NCI-H2081 (cell line): ENCODE measurements around the gene YKT6.
"Not testable (repeated sequence)": the region's sequence is repeated elsewhere in the genome, so short reads cannot be mapped to it uniquely, and the experiment has no call there.

Experiments used
- DNase-seq, 2 experiments: peaks; one replicate each; lab custom pipeline; 2025; lab: John Stamatoyannopoulos, UW

YKT6 gene

DNA sequence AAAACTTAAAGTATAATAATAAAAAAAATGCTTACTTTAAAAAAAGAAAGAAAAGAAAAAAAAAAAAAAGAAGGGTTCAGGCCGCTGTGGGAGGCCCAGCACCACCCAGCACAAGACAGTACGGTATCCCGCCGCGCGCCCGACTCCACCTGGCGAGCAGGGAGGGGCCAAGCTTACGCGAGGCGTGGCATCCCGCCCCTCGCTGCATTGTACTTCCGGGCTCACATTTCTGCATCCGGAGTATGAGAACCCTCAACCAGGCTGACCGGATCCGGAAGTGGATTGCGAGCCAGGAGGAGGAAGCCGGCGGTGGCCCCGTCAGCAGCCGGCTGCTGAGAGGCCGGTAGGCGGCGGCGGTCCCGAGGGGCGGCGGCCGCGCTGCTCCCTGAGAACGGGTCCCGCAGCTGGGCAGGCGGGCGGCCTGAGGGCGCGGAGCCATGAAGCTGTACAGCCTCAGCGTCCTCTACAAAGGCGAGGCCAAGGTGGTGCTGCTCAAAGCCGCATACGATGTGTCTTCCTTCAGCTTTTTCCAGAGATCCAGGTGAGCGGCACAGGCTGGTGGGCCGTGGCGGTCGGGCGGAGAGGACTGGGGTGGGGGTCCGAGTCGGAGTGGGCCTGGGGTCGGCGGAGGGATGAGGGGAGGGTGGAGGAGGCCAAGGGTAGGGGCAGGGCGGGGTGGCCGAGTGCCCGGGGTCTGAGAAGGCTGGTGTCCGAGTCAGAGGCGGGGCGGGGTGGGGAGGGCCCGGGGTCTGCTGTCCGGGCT, at the start of gene YKT6:
YKT6 (plus strand) TSS at position 280 of the 763 bp plus-strand sequence; CDS start at position 438, 158 bp downstream.
- DNase-seq, result peak; percentile 99

- DNase-seq, result no peak
These were observed 48.8 kb upstream of the YKT6 start for GRCh38 chr7:44151956-44152355.

GRCh38 chr7:44152971-44153947, 47.5 kb upstream of the YKT6 start:
- no peak for DNase-seq

DNA sequence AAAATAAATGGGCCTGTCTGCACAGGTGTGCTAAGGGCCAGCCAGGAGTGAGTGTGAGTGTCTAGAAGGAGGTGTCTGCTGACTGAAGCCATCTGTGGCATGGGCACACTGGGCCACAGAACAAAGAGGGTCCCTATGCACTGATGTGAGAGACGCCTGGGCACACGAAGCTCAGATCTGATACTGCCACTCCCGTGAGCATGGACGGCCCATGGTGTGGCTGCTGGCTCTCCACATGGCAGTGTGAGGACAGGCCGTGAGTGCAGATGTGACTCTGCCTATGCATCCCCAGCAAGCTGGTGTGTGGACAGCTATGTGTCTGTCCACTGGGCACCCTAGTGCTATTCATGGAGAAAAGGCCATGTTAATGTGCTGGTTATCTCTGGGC, 46.8 kb upstream of the YKT6 start:
- DNase-seq, result no peak

DNA sequence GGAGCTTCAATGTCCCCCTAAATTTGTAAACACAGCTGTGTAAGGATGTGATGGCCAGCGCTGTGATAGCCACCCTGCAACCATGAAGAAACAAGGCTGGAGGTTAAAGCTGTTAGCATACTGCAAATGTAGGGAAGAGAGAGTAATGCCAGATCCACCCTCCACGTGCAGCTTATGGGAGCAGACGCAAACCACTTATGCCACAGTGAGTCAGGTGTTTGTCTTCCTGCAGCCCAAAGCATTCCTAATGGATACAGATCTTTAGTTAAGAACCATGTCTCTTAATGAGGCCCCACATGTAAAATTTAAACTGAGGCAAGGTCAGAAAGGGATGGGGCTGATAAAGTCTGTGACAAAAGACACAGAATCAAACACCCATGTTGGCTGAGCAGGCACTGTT, 46.1 kb upstream of the YKT6 start:
- DNase-seq, result no peak

DNA sequence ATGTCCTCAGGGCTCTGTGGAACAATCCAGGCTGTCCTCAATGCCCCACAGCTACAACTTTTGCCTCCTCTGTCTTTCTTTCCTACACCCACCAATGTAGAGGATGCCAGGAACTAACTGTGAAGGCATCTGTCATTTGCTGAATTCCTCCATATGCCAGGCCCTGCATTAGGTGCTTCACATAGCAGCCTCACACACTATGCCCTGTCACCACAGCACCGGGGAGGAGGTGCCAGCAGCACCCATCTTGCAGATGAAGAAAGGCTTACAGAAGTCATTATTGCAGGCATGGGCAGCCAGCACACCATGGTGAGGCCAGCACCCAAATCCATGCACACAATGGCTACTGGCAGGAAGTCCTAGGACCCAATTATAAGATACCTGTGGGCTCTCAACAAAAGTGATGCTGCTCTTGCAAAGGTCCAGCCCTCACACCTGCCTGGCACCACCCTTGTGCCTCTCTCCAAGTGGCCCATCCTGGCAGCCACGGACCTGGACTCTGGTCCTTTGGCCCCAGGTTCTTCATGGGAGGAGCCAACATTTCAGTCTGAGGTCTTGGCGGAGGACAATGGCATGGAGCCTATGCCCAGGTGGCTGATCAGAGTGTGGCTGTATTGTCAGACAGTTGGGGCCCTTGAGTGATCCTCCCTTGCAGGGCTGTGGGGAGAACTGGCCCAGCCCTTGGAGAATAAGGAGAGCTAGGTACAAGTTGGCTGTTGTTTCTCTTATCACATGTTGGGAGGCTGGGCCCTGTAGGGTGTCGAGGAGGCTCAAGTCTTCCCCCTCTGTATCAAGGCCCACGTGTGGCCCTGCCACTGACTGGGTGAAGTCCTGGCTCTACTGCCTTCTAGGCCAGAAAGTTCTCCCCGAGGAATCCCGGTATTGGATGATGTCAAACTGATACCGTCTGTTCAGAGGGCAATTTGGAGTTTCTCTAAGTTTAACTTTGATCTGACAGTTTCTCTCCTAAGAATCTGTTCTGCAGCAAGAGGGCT, 45.3 kb upstream of the YKT6 start:
- DNase-seq, result no peak

- no peak for DNase-seq
These were observed 44.2 kb upstream of the YKT6 start for GRCh38 chr7:44156453-44157010.

GRCh38 chr7:44157116-44158080, 43.4 kb upstream of the YKT6 start:
- no peak for DNase-seq

GRCh38 chr7:44158096-44158872, 42.5 kb upstream of the YKT6 start:
- DNase-seq, result no peak

- DNase-seq, result no peak
These were observed 41.7 kb upstream of the YKT6 start for GRCh38 chr7:44158873-44159631.

- DNase-seq, result no peak
These were observed 40.8 kb upstream of the YKT6 start for GRCh38 chr7:44159824-44160630.

DNA sequence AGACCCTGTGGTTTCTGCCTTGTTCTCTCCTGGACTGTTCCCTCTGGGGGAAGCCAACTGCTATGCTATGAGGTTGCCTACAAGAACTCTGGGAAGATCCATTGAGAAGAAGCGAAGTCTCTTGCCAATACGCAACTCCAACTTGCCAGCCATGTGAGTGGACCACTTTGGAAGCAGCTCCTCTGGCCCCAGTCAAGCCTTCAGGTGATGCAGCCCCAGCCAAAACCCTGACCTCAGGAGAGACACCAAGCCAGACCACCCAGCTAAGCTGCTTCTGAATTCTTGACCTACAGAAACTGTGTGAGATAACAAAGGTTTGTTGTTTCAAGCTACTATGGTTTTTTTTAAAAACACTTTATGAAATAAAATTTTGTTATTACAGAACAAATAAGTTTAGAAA, 39.4 kb upstream of the YKT6 start:
- no peak for DNase-seq

GRCh38 chr7:44162179-44162578, 38.6 kb upstream of the YKT6 start:
- DNase-seq, result no peak

DNA sequence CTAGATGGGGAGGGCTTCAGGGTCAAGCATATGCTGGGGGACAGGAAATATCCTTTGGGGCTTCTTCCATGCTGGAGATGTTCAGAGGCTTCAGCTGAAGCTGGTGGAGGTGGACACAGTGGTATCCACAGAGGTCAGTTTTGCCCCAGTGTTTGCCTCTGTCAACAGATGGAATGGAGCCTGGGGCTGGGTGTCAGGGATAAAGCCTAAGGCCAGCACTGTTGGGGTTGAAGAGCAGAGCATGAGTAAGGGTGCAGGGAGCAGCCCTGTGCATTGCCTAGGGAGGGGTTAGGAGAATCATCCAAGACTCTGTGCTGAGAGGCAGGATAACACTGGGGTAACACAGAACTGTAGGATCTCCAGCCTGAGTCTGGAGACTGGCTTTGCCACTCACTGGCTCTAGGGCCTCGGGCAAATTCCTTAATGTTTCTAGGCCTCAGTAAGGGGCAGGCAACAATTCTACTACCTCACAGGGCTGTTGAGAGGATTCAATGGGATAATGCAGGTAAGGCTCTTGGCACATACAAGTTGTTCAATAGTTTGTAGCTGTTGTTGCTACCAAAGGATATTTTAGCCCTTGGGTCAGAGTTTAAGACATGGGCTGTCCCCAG, 37.9 kb upstream of the YKT6 start:
- DNase-seq, result no peak

DNA sequence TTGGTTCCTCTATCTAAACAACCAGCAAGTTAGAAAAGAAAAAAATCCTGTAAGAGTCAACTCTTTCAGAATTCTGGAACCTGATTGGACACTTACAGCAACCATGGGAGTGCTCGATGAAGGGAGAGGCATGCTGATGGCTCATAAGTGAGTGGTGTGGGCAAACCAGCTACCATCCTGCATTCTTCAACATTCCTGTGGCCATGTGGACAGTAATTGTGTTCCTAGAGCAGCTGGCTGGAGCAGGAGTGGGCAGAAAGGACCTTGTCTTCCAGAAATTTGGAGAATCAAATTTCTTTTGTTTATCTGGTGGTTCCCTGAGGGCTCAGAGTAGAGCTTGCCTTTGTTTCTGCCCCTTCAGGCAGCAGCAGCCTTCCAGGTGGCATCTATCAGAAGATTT, 37.2 kb upstream of the YKT6 start:
- DNase-seq, result no peak

DNA sequence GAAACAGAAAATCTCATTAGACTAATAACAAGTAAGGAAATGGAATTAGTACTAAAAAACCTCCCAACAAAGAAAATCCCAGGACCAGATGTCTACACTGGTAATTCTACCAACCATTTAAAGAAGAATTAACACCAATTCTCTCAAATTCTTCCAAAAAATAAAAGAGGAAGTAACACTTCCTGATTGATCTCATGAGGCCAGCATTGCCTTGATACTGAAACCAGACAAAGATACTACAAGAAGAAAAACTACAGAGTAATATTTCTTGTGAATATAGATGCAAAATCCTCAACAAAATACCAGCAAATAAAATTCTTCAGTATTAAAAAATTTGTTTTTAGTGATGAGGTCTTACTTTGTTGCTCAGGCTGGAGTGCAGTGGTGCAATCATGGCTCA, 32.9 kb upstream of the YKT6 start:
- DNase-seq, result no peak

DNA sequence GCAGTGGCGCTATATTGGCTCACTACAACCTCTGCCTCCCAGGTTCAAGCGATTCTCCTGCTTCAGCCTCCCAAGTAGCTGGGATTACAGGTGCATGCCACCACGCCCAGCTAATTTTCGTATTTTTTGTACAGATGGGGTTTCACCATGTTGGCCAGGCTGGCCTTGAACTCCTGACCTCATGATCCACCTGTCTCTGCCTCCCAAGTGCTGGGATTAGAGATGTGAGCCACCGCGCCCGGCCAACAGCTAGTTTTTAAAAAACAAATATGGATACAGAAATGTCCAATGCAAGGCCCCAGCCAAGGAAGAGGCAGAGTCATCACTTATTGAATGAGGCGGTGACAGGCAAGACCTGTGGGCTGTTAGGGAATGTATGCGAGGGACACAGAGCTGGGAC, 28.9 kb upstream of the YKT6 start:
- not testable (repeated sequence) for DNase-seq
